Esophagus muscularis mucosa (tissue), 3 donors: ENCODE results near the gene EFTUD2.

Experiments
- POLR2A ChIP-seq: fragments of 450-650 bp; IDR thresholded peaks from one replicate; pipeline ENCODE4 v1.6.1; 2017; ENCODE audit warnings: antibody characterized with exemption, moderate library complexity, mild to moderate bottlenecking, low read depth
- TF ChIP-seq, protein P1 (sequence below), 3 experiments: fragments of 200-600 bp in 2 of 3; fragments of 450-650 bp in 1 of 3; sonication (generic) in 2 of 3; IDR thresholded peaks; one replicate each; pipeline ENCODE4 v1.5.1; 2017 to 2019; ENCODE audit warnings: antibody characterized with exemption in 3 of 3, mild to moderate bottlenecking in 2 of 3, moderate library complexity in 1 of 3

- TF ChIP-seq, protein P1, sequence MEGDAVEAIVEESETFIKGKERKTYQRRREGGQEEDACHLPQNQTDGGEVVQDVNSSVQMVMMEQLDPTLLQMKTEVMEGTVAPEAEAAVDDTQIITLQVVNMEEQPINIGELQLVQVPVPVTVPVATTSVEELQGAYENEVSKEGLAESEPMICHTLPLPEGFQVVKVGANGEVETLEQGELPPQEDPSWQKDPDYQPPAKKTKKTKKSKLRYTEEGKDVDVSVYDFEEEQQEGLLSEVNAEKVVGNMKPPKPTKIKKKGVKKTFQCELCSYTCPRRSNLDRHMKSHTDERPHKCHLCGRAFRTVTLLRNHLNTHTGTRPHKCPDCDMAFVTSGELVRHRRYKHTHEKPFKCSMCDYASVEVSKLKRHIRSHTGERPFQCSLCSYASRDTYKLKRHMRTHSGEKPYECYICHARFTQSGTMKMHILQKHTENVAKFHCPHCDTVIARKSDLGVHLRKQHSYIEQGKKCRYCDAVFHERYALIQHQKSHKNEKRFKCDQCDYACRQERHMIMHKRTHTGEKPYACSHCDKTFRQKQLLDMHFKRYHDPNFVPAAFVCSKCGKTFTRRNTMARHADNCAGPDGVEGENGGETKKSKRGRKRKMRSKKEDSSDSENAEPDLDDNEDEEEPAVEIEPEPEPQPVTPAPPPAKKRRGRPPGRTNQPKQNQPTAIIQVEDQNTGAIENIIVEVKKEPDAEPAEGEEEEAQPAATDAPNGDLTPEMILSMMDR (IDR thresholded peaks at IDR 0.05) = no peak
- no peak for TF ChIP-seq POLR2A
These were observed 50.2 kb downstream of the EFTUD2 start for GRCh38 chr17:44848961-44849489.
